H9 (cell line): ENCODE results near the gene MAPK14. TPM values are rescaled to one million over a fixed set of nuclear protein-coding genes. Genes with fewer than 3 reads are reported as not detected.

Experiments
- DNase-seq: peaks from one replicate; pipeline ENCODE4 v3.0.0-alpha.2; 2017
- H2AFZ ChIP-seq: one replicate; pipeline ENCODE4 v1.6.1; 2013; ENCODE audit warnings: mild to moderate bottlenecking, low read length, control low read depth, moderate library complexity
- H2AK5ac ChIP-seq: 2 replicates; pipeline ENCODE4 v1.6.1; 2013; ENCODE audit warnings: low read length, control low read depth, mixed read lengths; ENCODE audit not compliant: insufficient read length
- H2BK120ac ChIP-seq: one replicate; pipeline ENCODE4 v1.6.1; 2013; ENCODE audit warnings: low read depth, mild to moderate bottlenecking, low read length, control low read depth, inconsistent platforms; ENCODE audit not compliant: poor library complexity, severe bottlenecking
- H2BK12ac ChIP-seq: 2 replicates; pipeline ENCODE4 v1.6.1; 2013; ENCODE audit warnings: low read length, control low read depth, mixed read lengths, low read depth; ENCODE audit not compliant: insufficient read length
- H2BK15ac ChIP-seq: 2 replicates; pipeline ENCODE4 v1.6.1; 2013; ENCODE audit warnings: low read depth, low read length, control low read depth
- H2BK20ac ChIP-seq: one replicate; pipeline ENCODE4 v1.6.1; 2013; ENCODE audit warnings: low read depth, mild to moderate bottlenecking, low read length, control low read depth, inconsistent platforms; ENCODE audit not compliant: poor library complexity, severe bottlenecking
- H2BK5ac ChIP-seq: 2 replicates; pipeline ENCODE4 v1.6.1; 2013; ENCODE audit warnings: low read length, control low read depth, mixed read lengths; ENCODE audit not compliant: insufficient read length
- H3K14ac ChIP-seq: 2 replicates; pipeline ENCODE4 v1.6.1; 2013; ENCODE audit warnings: low read length, control low read depth; ENCODE audit not compliant: insufficient read depth
- H3K18ac ChIP-seq: 2 replicates; pipeline ENCODE4 v1.6.1; 2013; ENCODE audit warnings: low read depth, mild to moderate bottlenecking, mixed read lengths, low read length, control low read depth; ENCODE audit not compliant: insufficient read length
- H3K23ac ChIP-seq: 2 replicates; pipeline ENCODE4 v1.6.1; 2013; ENCODE audit warnings: low read length, control low read depth, mixed read lengths, low read depth; ENCODE audit not compliant: insufficient read length
- H3K23me2 ChIP-seq: 2 replicates; pipeline ENCODE4 v1.6.1; 2013; ENCODE audit warnings: low read depth, mild to moderate bottlenecking, mixed read lengths, low read length, control low read depth; ENCODE audit not compliant: insufficient read length, poor library complexity, severe bottlenecking
- H3K27ac ChIP-seq: 2 replicates; pipeline ENCODE4 v1.5.1; 2013; ENCODE audit warnings: low read length, control low read depth, mixed read lengths, low read depth; ENCODE audit not compliant: insufficient read length
- H3K27me3 ChIP-seq: 2 replicates; pipeline ENCODE4 v1.6.1; 2013; ENCODE audit warnings: low read length, control low read depth, inconsistent platforms; ENCODE audit not compliant: insufficient read depth
- H3K4ac ChIP-seq: 2 replicates; pipeline ENCODE4 v1.6.1; 2013; ENCODE audit warnings: low read depth, mild to moderate bottlenecking, control low read depth, inconsistent platforms, low read length, moderate library complexity
- H3K4me1 ChIP-seq: 2 replicates; pipeline ENCODE4 v1.6.1; 2013; ENCODE audit warnings: low read length, control low read depth, inconsistent platforms; ENCODE audit not compliant: insufficient read depth
- H3K4me2 ChIP-seq: 2 replicates; pipeline ENCODE4 v1.6.1; 2013; ENCODE audit warnings: low read length, control low read depth, mixed read lengths; ENCODE audit not compliant: insufficient read length, insufficient read depth
- H3K56ac ChIP-seq: 2 replicates; pipeline ENCODE4 v1.6.1; 2013; ENCODE audit warnings: low read depth, mild to moderate bottlenecking, mixed read lengths, low read length, control low read depth; ENCODE audit not compliant: insufficient read length
- H3K79me1 ChIP-seq: 2 replicates; pipeline ENCODE4 v1.6.1; 2013; ENCODE audit warnings: low read depth, mild to moderate bottlenecking, moderate library complexity, low read length, control low read depth, inconsistent platforms; ENCODE audit not compliant: insufficient read depth, poor library complexity, severe bottlenecking
- H3K79me2 ChIP-seq: 2 replicates; pipeline ENCODE4 v1.6.1; 2013; ENCODE audit warnings: low read length, control low read depth, inconsistent platforms; ENCODE audit not compliant: insufficient read depth
- H3K9ac ChIP-seq: 2 replicates; pipeline ENCODE4 v1.6.1; 2013; ENCODE audit warnings: low read length, control low read depth, mixed read lengths; ENCODE audit not compliant: insufficient read length; ENCODE audit errors: extremely low read depth
- H3K9me3 ChIP-seq: one replicate; pipeline ENCODE4 v1.6.1; 2013; ENCODE audit warnings: low read depth, low read length, inconsistent platforms; ENCODE audit not compliant: control insufficient read depth
- H3T11ph ChIP-seq: one replicate; pipeline ENCODE4 v1.6.1; 2013; ENCODE audit warnings: mild to moderate bottlenecking, low read length, control low read depth, inconsistent platforms
- H4K20me1 ChIP-seq: one replicate; pipeline ENCODE4 v1.6.1; 2013; ENCODE audit not compliant: control insufficient read depth, insufficient read length, insufficient read depth
- H4K5ac ChIP-seq: 2 replicates; pipeline ENCODE4 v1.6.1; 2013; ENCODE audit warnings: low read depth, mild to moderate bottlenecking, mixed read lengths, low read length, control low read depth; ENCODE audit not compliant: insufficient read length
- H4K8ac ChIP-seq: replicated peaks from 2 replicates; pipeline ENCODE4 v1.6.1; 2013; ENCODE audit warnings: low read length, control low read depth, mixed read lengths, low read depth; ENCODE audit not compliant: insufficient read length
- H4K91ac ChIP-seq: 2 replicates; pipeline ENCODE4 v1.6.1; 2013; ENCODE audit warnings: low read depth, mild to moderate bottlenecking, moderate library complexity, mixed read lengths, low read length, control low read depth; ENCODE audit not compliant: insufficient read length
- H3K27ac Mint-ChIP-seq, 3 experiments: 2 replicates in 2 of 3; 3 replicates in 1 of 3; pipeline ENCODE4 v1.8.0; 2020 to 2021; ENCODE audit warnings: mixed read lengths in 3 of 3, mild to moderate bottlenecking in 1 of 3, moderate library complexity in 1 of 3
- H3K27me3 Mint-ChIP-seq: 2 replicates; pipeline ENCODE4 v1.8.0; 2021; ENCODE audit warnings: low read depth, mild to moderate bottlenecking, moderate library complexity, mixed read lengths
- H3K36me3 Mint-ChIP-seq, 3 experiments: 2 replicates in 2 of 3; 3 replicates in 1 of 3; pipeline ENCODE4 v1.8.0; 2020 to 2021; ENCODE audit warnings: low read depth in 3 of 3, mixed read lengths in 3 of 3; ENCODE audit not compliant: insufficient read depth in 1 of 3
- H3K4me1 Mint-ChIP-seq, 2 experiments: 2 replicates each; pipeline ENCODE4 v1.8.0; 2020; ENCODE audit warnings: mixed read lengths in 2 of 2
- H3K4me3 Mint-ChIP-seq, 2 experiments: 2 replicates in 1 of 2; 3 replicates in 1 of 2; pipeline ENCODE4 v1.8.0; 2020 to 2021; ENCODE audit warnings: mild to moderate bottlenecking in 2 of 2, mixed read lengths in 2 of 2, moderate library complexity in 1 of 2
- H3K9me3 Mint-ChIP-seq, 2 experiments: 2 replicates in 1 of 2; 3 replicates in 1 of 2; pipeline ENCODE4 v1.8.0; 2020; ENCODE audit warnings: mild to moderate bottlenecking in 2 of 2, mixed read lengths in 2 of 2, moderate library complexity in 1 of 2
- CTCF ChIP-seq: fragments of 200-600 bp; sonication (generic); conservative IDR thresholded peaks from 3 replicates; pipeline ENCODE4 v1.8.0; 2021; ENCODE audit warnings: antibody characterized with exemption, mild to moderate bottlenecking
- WGBS: extraction: QIAGEN DNeasy Blood & Tissue Kit; methylation state at CpG from one replicate; pipeline ENCODE4 v1.1.7; 2013; ENCODE audit warnings: missing lambda C conversion rate, low lambda C conversion rate, mixed read lengths; ENCODE audit not compliant: insufficient read length; ENCODE audit errors: extremely low coverage; 5-methylcytosine and 5-hydroxymethylcytosine counted together
- total RNA-seq: library from RNA; stranded (reverse); gene quantifications from 2 replicates; pipeline ENCODE4 v1.2.1, GENCODE V29; 2021

The MAPK14 gene
- total RNA-seq, 1 experiment from 2014 or later: 40.5 TPM

DNA sequence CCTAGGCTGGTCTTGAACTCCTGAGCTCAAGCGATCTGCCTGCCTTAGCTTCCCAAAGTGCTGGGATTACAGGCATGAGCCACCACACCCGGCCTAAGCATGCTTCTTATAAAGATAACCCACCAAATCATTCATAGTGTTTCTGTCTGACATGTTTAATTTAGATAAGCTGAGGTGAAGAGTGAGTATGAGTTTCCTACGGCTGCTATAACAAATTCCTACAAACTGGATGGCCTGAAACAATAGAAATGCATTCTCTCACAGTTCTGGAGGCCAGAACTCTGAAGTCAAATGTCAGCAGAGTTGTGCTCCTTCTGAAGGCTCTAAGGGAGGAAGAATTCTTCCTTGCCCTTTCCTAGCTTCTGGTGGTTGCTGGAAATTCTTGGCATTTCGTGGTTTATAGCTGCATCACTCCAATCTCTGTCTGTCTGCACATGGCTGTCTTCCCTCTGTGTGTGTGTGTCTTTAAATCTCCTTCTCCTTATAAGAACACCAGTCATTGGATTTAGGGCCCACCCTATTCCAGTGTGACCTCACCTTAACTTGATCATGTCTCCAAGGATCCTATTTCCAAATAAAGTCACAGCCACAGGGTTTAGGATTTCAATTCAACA, 132.6 kb downstream of the MAPK14 start:
- Histone ChIP-seq H3K4me1 (no peaks in the 10 kb centered on the region), H3T11ph (no peak overlapping the region), H4K91ac (no peak overlapping the region), H3K9ac (no peak overlapping the region), H3K4me2 (no peak overlapping the region), H3K27ac (no peak overlapping the region), H2BK12ac (no peak overlapping the region), H3K18ac (no peak overlapping the region), H2BK20ac (no peak overlapping the region), H4K8ac (no peak overlapping the region), H2BK5ac (no peak overlapping the region), H3K27me3 (no peaks in the 10 kb centered on the region), H3K9me3 (no peaks in the 10 kb centered on the region), H2BK15ac (no peak overlapping the region), H3K79me1 (no peaks in the 10 kb centered on the region), H3K23me2 (no peaks in the 10 kb centered on the region), H2AK5ac (no peak overlapping the region), H3K14ac (no peak overlapping the region), H2AFZ (no peak overlapping the region), H3K4ac (no peak overlapping the region), H3K56ac (no peak overlapping the region), H4K20me1 (no peaks in the 10 kb centered on the region), H2BK120ac (no peak overlapping the region), H3K79me2 (no peaks in the 10 kb centered on the region), H3K23ac (no peak overlapping the region), H4K5ac (no peak overlapping the region)
- TF ChIP-seq CTCF: no peak
- Mint-ChIP-seq H3K9me3 (peaks cover 4 to 15% of the 10 kb centered on the region in 2 experiments; a peak in 4 of 5 replicates), H3K4me3 (no peak overlapping the region), H3K27ac (no peak overlapping the region), H3K36me3 (no peaks in the 10 kb centered on the region), H3K27me3 (no peaks in the 10 kb centered on the region), H3K4me1 (peaks cover 0 to 2% of the 10 kb centered on the region in 2 experiments; a peak in 1 of 4 replicates)
- DNase-seq: no peak
- no CpG with 5 or more reads among the region's 4 CpGs for WGBS

Other genes starting within 250 kb of the MAPK14 start
- gene CLPSL1, start 246.8 kb upstream of the MAPK14 start, total RNA-seq: not detected in 2 replicates
- not detected in 2 replicates for gene CLPS, start 230.5 kb upstream of the MAPK14 start, total RNA-seq
- not detected in 2 replicates for gene LHFPL5, start 222.5 kb upstream of the MAPK14 start, total RNA-seq
- gene SRPK1, start 106.7 kb upstream of the MAPK14 start, total RNA-seq: 91.0 and 93.2 TPM in 2 replicates
- 0.09 and 0.55 TPM in 2 replicates for gene SLC26A8, start 3.2 kb upstream of the MAPK14 start, total RNA-seq
- 18.9 and 19.2 TPM in 2 replicates for gene MAPK13, start 102.7 kb downstream of the MAPK14 start, total RNA-seq
- 43.4 and 45.9 TPM in 2 replicates for gene BRPF3, start 168.9 kb downstream of the MAPK14 start, total RNA-seq
- 0.09 TPM in 1 of 2 replicates, not detected in the other for gene PNPLA1, start 242.3 kb downstream of the MAPK14 start, total RNA-seq